Mesothelial cell of epicardium (in vitro differentiated cells): ENCODE data around the gene CFAP73. TPM values are rescaled to one million over a fixed set of nuclear protein-coding genes. Genes with fewer than 3 reads are reported as not detected.
"Not testable (repeated sequence)": the region's sequence is repeated elsewhere in the genome, so short reads cannot be mapped to it uniquely, and the experiment has no call there.

Source experiments
- DNase-seq, 2 experiments: peaks; one replicate each; pipeline ENCODE4 v3.0.0; 2021; ENCODE audit warnings: low spot score in 2 of 2; ENCODE audit not compliant: unreplicated experiment in 2 of 2
- H3K27ac Mint-ChIP-seq: 2 replicates; pipeline ENCODE4 v1.8.0; 2021; ENCODE audit warnings: mixed read lengths
- H3K27me3 Mint-ChIP-seq: 2 replicates; pipeline ENCODE4 v1.8.0; 2021; ENCODE audit warnings: low read depth, mixed read lengths
- H3K36me3 Mint-ChIP-seq: 2 replicates; pipeline ENCODE4 v1.8.0; 2021; ENCODE audit warnings: mixed read lengths
- H3K4me1 Mint-ChIP-seq: 2 replicates; pipeline ENCODE4 v1.8.0; 2021; ENCODE audit warnings: mixed read lengths
- H3K4me3 Mint-ChIP-seq: 2 replicates; pipeline ENCODE4 v1.8.0; 2021; ENCODE audit warnings: mild to moderate bottlenecking, moderate library complexity, mixed read lengths
- H3K9me3 Mint-ChIP-seq: 2 replicates; pipeline ENCODE4 v1.8.0; 2021; ENCODE audit warnings: mixed read lengths
- CTCF ChIP-seq: fragments of 200-600 bp; sonication (generic); IDR thresholded peaks from one replicate; pipeline ENCODE4 v1.5.0; 2021; ENCODE audit warnings: antibody characterized with exemption; ENCODE audit not compliant: unreplicated experiment
- microRNA-seq: library from miRNA; unstranded; fragments of <30 nt; microRNA quantifications from one replicate; pipeline ENCODE4 v1.2.0, GENCODE V29; 2021; ENCODE audit warnings: inconsistent platforms, mixed read lengths
- total RNA-seq: library from RNA; stranded (reverse); gene quantifications from 3 replicates; pipeline ENCODE4 v1.2.1, GENCODE V29; 2021

Gene CFAP73
- total RNA-seq, 1 donor from 2014 or later = not detected

GRCh38 chr12:113203852-113204760 lies 54.6 kb downstream of the CFAP73 start:
- Mint-ChIP-seq H3K27me3 (no peaks in the 10 kb centered on the region), H3K9me3 (peaks cover 4% of the 10 kb centered on the region), H3K36me3 (peaks cover 6% of the 10 kb centered on the region), H3K4me3 (no peak overlapping the region), H3K27ac (no peak overlapping the region), H3K4me1 (no peaks in the 10 kb centered on the region)
- DNase-seq = no peak
- TF ChIP-seq CTCF = no peak

GRCh38 chr12:113204804-113205203 lies 55.3 kb downstream of the CFAP73 start:
- Mint-ChIP-seq H3K4me1 (no peaks in the 10 kb centered on the region), H3K9me3 (peaks cover 4% of the 10 kb centered on the region), H3K36me3 (peaks cover 6% of the 10 kb centered on the region), H3K27ac (no peak overlapping the region), H3K4me3 (no peak overlapping the region), H3K27me3 (no peaks in the 10 kb centered on the region)
- DNase-seq = no peak
- no peak for TF ChIP-seq CTCF

GRCh38 chr12:113206802-113207201 lies 57.3 kb downstream of the CFAP73 start:
- H3K4me3 Mint-ChIP-seq, H3K27ac Mint-ChIP-seq, H3K27me3 Mint-ChIP-seq, H3K36me3 Mint-ChIP-seq, H3K4me1 Mint-ChIP-seq, H3K9me3 Mint-ChIP-seq, DNase-seq: not testable (repeated sequence)

- Mint-ChIP-seq H3K4me3 (no peak overlapping the region), H3K4me1 (peaks cover 4% of the 10 kb centered on the region), H3K27me3 (no peaks in the 10 kb centered on the region), H3K36me3 (peaks cover 6% of the 10 kb centered on the region), H3K9me3 (peaks cover 4% of the 10 kb centered on the region), H3K27ac (no peak overlapping the region)
- DNase-seq = no peak
- TF ChIP-seq CTCF = no peak
These were observed 58.1 kb downstream of the CFAP73 start for GRCh38 chr12:113207613-113208040.

- DNase-seq = no peak
- H3K36me3 Mint-ChIP-seq = peaks cover 6% of the 10 kb centered on the region
- no peaks in the 10 kb centered on the region for H3K27me3 Mint-ChIP-seq
- peaks cover 6% of the 10 kb centered on the region for H3K4me1 Mint-ChIP-seq
- no peak overlapping the region for H3K4me3 Mint-ChIP-seq
- no peak overlapping the region for H3K27ac Mint-ChIP-seq
- TF ChIP-seq CTCF = no peak
- peaks cover 4% of the 10 kb centered on the region for H3K9me3 Mint-ChIP-seq
These were observed 58.8 kb downstream of the CFAP73 start for GRCh38 chr12:113208041-113208934.

Small RNA genes within 50 kb of the gene (microRNA-seq; reads per million reads assigned to microRNA genes)
- gene MIR7106 = 0.88 reads per million

Other genes starting within 250 kb of the CFAP73 start
- 5.4 to 8.9 TPM (median 6.2 TPM) in 3 replicates for gene OAS1, start 242.8 kb upstream of the CFAP73 start, total RNA-seq
- 6.0 to 7.7 TPM (median 6.5 TPM) in 3 replicates for gene OAS3, start 211.2 kb upstream of the CFAP73 start, total RNA-seq
- gene OAS2, start 171.2 kb upstream of the CFAP73 start, total RNA-seq = 0.22 to 0.43 TPM (median 0.36 TPM) in 3 replicates
- gene DTX1, start 93.0 kb upstream of the CFAP73 start, total RNA-seq = 1.2 to 1.6 TPM (median 1.4 TPM) in 3 replicates
- gene RASAL1, start 14.0 kb upstream of the CFAP73 start, total RNA-seq = 0.61 to 1.2 TPM (median 0.65 TPM) in 3 replicates
- gene DDX54, start 35.8 kb downstream of the CFAP73 start, total RNA-seq = 66.7 to 74.5 TPM (median 69.0 TPM) in 3 replicates
- 15.2 to 15.4 TPM (median 15.3 TPM) in 3 replicates for gene RITA1, start 36.0 kb downstream of the CFAP73 start, total RNA-seq
- 40.0 to 46.0 TPM (median 42.7 TPM) in 3 replicates for gene TPCN1, start 71.7 kb downstream of the CFAP73 start, total RNA-seq
- 16.7 to 19.1 TPM (median 17.3 TPM) in 3 replicates for gene SLC8B1, start 185.4 kb downstream of the CFAP73 start, total RNA-seq
- gene PLBD2, start 208.9 kb downstream of the CFAP73 start, total RNA-seq = 37.8 to 39.3 TPM (median 38.7 TPM) in 3 replicates